Measurements from ENCODE around the gene DNAH14. TPM values are rescaled to one million over a fixed set of nuclear protein-coding genes. Genes with fewer than 3 reads are reported as not detected.
A peak's percentile ranks its signal among the peaks of the same experiment; 100 is the strongest.

The DNAH14 gene
- total and polyA plus RNA-seq, 2 of the 13 experiments (the other 11 are each of a cell fraction or from before 2014, with no cell fraction given): 4.5 to 27.5 TPM

GRCh38 chr1:225412803-225413351 lies 483.4 kb downstream of the DNAH14 start (continued):
- TF ChIP-seq ZNF710 (CRISPR knock-in tag; IDR thresholded peaks at IDR 0.05; ENCODE audit: borderline replicate concordance): no peak
- no peak for TF ChIP-seq ZNF839 (CRISPR knock-in tag; IDR thresholded peaks at IDR 0.05; ENCODE audit: borderline replicate concordance)
- no peak for TF ChIP-seq ZNF446 (CRISPR knock-in tag; IDR thresholded peaks at IDR 0.05)
- TF ChIP-seq SMC3 (IDR thresholded peaks at IDR 0.05; ENCODE audit: low read length): no peak
- TF ChIP-seq ZFYVE20 (CRISPR knock-in tag; IDR thresholded peaks at IDR 0.05; ENCODE audit: borderline replicate concordance, low read depth): no peak
- TF ChIP-seq ZEB1 (IDR thresholded peaks at IDR 0.05; ENCODE audit: insufficient replicate concordance, low read depth): no peak
- peak; percentile 66; the same call in 1 of the 2 replicates for TF ChIP-seq PAXIP1 (CRISPR knock-in tag; conservative IDR thresholded peaks at IDR 0.05)
- no peak for TF ChIP-seq ZNF160 (CRISPR knock-in tag; IDR thresholded peaks at IDR 0.05)
- no peak for TF ChIP-seq SRF (IDR thresholded peaks at IDR 0.05; ENCODE audit: low read depth, low read length)
- no peak for TF ChIP-seq KLF6 (CRISPR knock-in tag; IDR thresholded peaks at IDR 0.05)
- no peak for TF ChIP-seq ZFP41 (CRISPR knock-in tag; IDR thresholded peaks at IDR 0.05; ENCODE audit: borderline replicate concordance)
- no peak for TF ChIP-seq ZNF709 (CRISPR knock-in tag; IDR thresholded peaks at IDR 0.05)
- no peak for TF ChIP-seq LCORL (IDR thresholded peaks at IDR 0.05)
- TF ChIP-seq LCORL (CRISPR knock-in tag; IDR thresholded peaks at IDR 0.05): no peak
- TF ChIP-seq ZNF780A (CRISPR knock-in tag; IDR thresholded peaks at IDR 0.05): no peak
- no peak for TF ChIP-seq GPBP1L1 (CRISPR knock-in tag; IDR thresholded peaks at IDR 0.05)
- no peak for TF ChIP-seq ZNF672 (CRISPR knock-in tag; IDR thresholded peaks at IDR 0.05)
- no peak for TF ChIP-seq RNF219 (CRISPR knock-in tag; IDR thresholded peaks at IDR 0.05)
